GM21723 (cell line): ENCODE measurements around the gene MUSTN1.

ENCODE experiments used
- ATAC-seq: cut with Tn5 transposase; IDR thresholded peaks from one replicate; pipeline ENCODE4 v1.9.1; 2021; ENCODE audit warnings: mild to moderate bottlenecking, moderate library complexity; ENCODE audit not compliant: unreplicated experiment

Gene MUSTN1

GRCh38 chr3:52787672-52788625 lies 46.9 kb downstream of the MUSTN1 start:
- no peak for ATAC-seq

- ATAC-seq: no peak
Measured at GRCh38 chr3:52787246-52787645, 47.6 kb downstream of the MUSTN1 start.

- no peak for ATAC-seq
Measured at GRCh38 chr3:52786330-52787215, 48.2 kb downstream of the MUSTN1 start.

GRCh38 chr3:52784931-52785590 lies 49.8 kb downstream of the MUSTN1 start:
- ATAC-seq: no peak

GRCh38 chr3:52784021-52784621 lies 50.7 kb downstream of the MUSTN1 start:
- no peak for ATAC-seq

- ATAC-seq: no peak
Measured at GRCh38 chr3:52783211-52783555, 51.6 kb downstream of the MUSTN1 start.
